Liver (tissue), 3 donors: Measurements from ENCODE around the gene PDLIM5.

Experiments used
- EGR1 ChIP-seq, 2 donors: IDR thresholded peaks; 2 replicates each; pipeline ENCODE4 v1.6.1; 2016 to 2018; ENCODE audit warnings: antibody characterized with exemption in 2 of 2, low read depth in 2 of 2
- FOXA1 ChIP-seq: IDR thresholded peaks from 2 replicates; pipeline ENCODE4 v1.6.1; 2016; ENCODE audit warnings: antibody characterized with exemption
- GABPA ChIP-seq, 2 donors: IDR thresholded peaks in 1 of 2; conservative IDR thresholded peaks in 1 of 2; 2 replicates each; pipeline ENCODE4 v1.6.1; 2016; ENCODE audit warnings: antibody characterized with exemption in 2 of 2, mild to moderate bottlenecking in 1 of 2, moderate library complexity in 1 of 2
- JUND ChIP-seq, 2 donors: IDR thresholded peaks; 2 replicates each; pipeline ENCODE4 v1.6.1; 2016; ENCODE audit warnings: antibody characterized with exemption in 2 of 2
- RAD21 ChIP-seq, 2 donors: IDR thresholded peaks; 2 replicates each; pipeline ENCODE4 v1.6.1; 2016; ENCODE audit warnings: antibody characterized with exemption in 2 of 2, mild to moderate bottlenecking in 2 of 2
- RXRA ChIP-seq, 2 donors: IDR thresholded peaks; 2 replicates each; pipeline ENCODE4 v1.6.1; 2017 to 2018; ENCODE audit warnings: antibody characterized with exemption in 2 of 2, mild to moderate bottlenecking in 1 of 2
- SP1 ChIP-seq: IDR thresholded peaks from 2 replicates; pipeline ENCODE4 v1.6.1; 2018; ENCODE audit warnings: antibody characterized with exemption, mild to moderate bottlenecking
- TAF1 ChIP-seq: conservative IDR thresholded peaks from 2 replicates; pipeline ENCODE4 v1.6.1; 2016; ENCODE audit warnings: antibody characterized with exemption, mild to moderate bottlenecking
- YY1 ChIP-seq: IDR thresholded peaks from 2 replicates; pipeline ENCODE4 v1.6.1; 2016; ENCODE audit warnings: antibody characterized with exemption, mild to moderate bottlenecking
- TF ChIP-seq, protein P1 (sequence below): fragments of 150-350 bp; IDR thresholded peaks from 2 replicates; pipeline ENCODE4 v1.5.1; 2017; ENCODE audit warnings: improper control_type of control experiment, low read depth, low read length; ENCODE audit not compliant: missing input control
- TF ChIP-seq, protein P2 (sequence below): IDR thresholded peaks from 2 replicates; pipeline ENCODE4 v1.6.1; 2016; ENCODE audit warnings: antibody characterized with exemption
- TF ChIP-seq, protein P3 (sequence below): IDR thresholded peaks from 2 replicates; pipeline ENCODE4 v1.6.1; 2016; ENCODE audit warnings: antibody characterized with exemption, mild to moderate bottlenecking
- TF ChIP-seq, protein P4 (sequence below): IDR thresholded peaks from 2 replicates; pipeline ENCODE4 v1.6.1; 2016; ENCODE audit warnings: antibody characterized with exemption
- donor health status: healthy.
- donor health status: healthy.

DNA sequence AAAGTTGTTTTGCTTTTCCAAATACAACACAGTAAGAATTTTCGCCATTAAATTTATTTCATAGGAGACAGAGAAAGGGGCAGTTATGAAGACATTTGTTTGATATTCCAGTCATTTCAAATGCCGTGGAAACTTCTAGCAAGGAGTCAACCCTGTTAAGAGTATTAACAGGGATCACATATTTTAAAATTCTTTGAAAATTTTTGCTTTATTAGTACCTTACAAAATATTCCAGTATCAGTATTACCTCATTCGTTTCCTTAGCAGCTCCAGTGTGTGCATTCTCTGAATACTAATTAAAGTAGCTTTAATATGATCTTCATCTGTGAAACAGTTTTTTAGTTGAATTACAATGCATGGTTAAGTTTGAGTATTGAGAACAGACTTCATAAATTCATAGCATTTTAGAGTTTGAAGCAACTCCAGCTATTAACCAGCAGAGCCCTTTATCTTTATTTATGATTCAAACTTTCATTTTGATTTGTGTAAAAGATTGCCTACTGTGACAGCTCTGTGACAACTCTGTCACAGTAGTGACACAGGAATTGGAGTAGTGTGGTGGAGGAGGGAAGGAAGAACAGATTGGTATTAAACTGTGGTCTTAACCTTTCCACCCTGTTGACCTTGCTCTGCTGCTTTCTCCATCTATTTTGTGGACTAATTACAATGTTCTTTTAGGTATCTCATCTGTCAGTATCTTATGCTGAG, 86.3 kb downstream of the PDLIM5 start:
- TF ChIP-seq, protein P1, sequence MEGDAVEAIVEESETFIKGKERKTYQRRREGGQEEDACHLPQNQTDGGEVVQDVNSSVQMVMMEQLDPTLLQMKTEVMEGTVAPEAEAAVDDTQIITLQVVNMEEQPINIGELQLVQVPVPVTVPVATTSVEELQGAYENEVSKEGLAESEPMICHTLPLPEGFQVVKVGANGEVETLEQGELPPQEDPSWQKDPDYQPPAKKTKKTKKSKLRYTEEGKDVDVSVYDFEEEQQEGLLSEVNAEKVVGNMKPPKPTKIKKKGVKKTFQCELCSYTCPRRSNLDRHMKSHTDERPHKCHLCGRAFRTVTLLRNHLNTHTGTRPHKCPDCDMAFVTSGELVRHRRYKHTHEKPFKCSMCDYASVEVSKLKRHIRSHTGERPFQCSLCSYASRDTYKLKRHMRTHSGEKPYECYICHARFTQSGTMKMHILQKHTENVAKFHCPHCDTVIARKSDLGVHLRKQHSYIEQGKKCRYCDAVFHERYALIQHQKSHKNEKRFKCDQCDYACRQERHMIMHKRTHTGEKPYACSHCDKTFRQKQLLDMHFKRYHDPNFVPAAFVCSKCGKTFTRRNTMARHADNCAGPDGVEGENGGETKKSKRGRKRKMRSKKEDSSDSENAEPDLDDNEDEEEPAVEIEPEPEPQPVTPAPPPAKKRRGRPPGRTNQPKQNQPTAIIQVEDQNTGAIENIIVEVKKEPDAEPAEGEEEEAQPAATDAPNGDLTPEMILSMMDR = no peak
- no peak for TF ChIP-seq GABPA (IDR thresholded peaks at IDR 0.05 in 1 of 2, conservative IDR thresholded peaks at IDR 0.05 in 1 of 2)
- TF ChIP-seq, protein P2, sequence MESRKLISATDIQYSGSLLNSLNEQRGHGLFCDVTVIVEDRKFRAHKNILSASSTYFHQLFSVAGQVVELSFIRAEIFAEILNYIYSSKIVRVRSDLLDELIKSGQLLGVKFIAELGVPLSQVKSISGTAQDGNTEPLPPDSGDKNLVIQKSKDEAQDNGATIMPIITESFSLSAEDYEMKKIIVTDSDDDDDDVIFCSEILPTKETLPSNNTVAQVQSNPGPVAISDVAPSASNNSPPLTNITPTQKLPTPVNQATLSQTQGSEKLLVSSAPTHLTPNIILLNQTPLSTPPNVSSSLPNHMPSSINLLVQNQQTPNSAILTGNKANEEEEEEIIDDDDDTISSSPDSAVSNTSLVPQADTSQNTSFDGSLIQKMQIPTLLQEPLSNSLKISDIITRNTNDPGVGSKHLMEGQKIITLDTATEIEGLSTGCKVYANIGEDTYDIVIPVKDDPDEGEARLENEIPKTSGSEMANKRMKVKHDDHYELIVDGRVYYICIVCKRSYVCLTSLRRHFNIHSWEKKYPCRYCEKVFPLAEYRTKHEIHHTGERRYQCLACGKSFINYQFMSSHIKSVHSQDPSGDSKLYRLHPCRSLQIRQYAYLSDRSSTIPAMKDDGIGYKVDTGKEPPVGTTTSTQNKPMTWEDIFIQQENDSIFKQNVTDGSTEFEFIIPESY = no peak
- TF ChIP-seq, protein P3, sequence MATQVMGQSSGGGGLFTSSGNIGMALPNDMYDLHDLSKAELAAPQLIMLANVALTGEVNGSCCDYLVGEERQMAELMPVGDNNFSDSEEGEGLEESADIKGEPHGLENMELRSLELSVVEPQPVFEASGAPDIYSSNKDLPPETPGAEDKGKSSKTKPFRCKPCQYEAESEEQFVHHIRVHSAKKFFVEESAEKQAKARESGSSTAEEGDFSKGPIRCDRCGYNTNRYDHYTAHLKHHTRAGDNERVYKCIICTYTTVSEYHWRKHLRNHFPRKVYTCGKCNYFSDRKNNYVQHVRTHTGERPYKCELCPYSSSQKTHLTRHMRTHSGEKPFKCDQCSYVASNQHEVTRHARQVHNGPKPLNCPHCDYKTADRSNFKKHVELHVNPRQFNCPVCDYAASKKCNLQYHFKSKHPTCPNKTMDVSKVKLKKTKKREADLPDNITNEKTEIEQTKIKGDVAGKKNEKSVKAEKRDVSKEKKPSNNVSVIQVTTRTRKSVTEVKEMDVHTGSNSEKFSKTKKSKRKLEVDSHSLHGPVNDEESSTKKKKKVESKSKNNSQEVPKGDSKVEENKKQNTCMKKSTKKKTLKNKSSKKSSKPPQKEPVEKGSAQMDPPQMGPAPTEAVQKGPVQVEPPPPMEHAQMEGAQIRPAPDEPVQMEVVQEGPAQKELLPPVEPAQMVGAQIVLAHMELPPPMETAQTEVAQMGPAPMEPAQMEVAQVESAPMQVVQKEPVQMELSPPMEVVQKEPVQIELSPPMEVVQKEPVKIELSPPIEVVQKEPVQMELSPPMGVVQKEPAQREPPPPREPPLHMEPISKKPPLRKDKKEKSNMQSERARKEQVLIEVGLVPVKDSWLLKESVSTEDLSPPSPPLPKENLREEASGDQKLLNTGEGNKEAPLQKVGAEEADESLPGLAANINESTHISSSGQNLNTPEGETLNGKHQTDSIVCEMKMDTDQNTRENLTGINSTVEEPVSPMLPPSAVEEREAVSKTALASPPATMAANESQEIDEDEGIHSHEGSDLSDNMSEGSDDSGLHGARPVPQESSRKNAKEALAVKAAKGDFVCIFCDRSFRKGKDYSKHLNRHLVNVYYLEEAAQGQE = no peak
- no peak for TF ChIP-seq EGR1 (IDR thresholded peaks at IDR 0.05; ENCODE audit: low read depth in 2 of 2)
- no peak for TF ChIP-seq RAD21 (IDR thresholded peaks at IDR 0.05)
- TF ChIP-seq FOXA1 = no peak
- TF ChIP-seq JUND (IDR thresholded peaks at IDR 0.05) = no peak
- TF ChIP-seq, protein P4, sequence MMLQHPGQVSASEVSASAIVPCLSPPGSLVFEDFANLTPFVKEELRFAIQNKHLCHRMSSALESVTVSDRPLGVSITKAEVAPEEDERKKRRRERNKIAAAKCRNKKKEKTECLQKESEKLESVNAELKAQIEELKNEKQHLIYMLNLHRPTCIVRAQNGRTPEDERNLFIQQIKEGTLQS = no peak
- no peak for TF ChIP-seq RXRA (IDR thresholded peaks at IDR 0.05)
- no peak for TF ChIP-seq SP1
- no peak for TF ChIP-seq YY1
- TF ChIP-seq TAF1 = no peak
